NCI-H510A (cell line): ENCODE measurements around the gene DNAJB12.
"Not testable (repeated sequence)": the region's sequence is repeated elsewhere in the genome, so short reads cannot be mapped to it uniquely, and the experiment has no call there.

Experiments used
- DNase-seq: peaks from one replicate; lab custom pipeline; 2025; lab: John Stamatoyannopoulos, UW

The DNAJB12 gene

DNA sequence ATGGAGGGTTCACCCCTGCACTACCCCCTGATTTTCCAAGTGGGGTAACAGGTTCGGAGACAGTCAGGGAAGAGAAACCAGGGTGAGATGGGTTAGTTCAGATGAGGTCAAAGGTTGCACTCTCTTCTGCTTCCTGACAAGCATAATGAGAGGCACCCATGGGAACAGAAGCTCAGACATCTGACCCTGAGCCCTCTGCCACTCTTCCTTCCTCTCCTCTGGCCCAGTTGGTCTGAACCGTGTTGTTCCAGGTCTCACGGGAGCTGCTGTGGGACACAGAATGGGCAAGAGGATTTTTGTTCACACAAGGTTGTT, 38.4 kb downstream of the DNAJB12 start:
- no peak for DNase-seq

DNA sequence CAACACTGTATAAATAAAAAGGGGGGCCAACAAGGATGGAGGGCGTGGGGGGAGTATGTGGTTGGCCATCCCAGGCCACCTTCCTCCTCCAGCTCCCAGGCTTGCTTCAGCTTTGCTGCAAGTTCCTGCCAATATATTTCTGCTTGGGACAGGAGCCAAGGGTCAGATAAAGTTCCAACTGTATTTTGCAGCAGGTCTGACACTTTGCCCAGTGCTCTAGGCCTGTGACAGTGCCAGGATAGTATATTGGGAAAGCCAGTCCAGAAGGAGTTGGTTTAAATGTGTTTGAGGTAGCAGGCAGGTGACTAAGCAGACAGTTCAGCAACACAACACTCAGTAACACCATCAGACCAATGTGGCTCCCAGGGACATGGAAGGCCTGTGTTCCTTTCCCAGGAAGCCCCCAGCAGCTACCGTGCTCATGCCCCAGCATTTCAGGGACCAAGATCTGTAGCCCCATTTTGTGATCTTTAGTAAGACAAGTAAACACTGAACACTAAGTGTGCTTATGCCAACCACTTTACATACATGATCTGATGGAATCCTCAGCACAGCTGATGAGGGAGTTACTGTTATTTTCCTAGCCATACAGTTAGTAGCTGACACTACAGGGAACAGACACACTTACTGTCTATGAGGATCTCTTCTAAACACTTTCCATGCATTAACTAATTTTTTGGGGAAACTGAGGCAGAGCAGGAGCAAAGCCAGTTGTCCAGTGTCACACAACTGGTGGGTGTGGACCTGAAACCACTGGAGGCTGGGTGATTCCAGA, 38.9 kb downstream of the DNAJB12 start:
- DNase-seq = no peak

DNA sequence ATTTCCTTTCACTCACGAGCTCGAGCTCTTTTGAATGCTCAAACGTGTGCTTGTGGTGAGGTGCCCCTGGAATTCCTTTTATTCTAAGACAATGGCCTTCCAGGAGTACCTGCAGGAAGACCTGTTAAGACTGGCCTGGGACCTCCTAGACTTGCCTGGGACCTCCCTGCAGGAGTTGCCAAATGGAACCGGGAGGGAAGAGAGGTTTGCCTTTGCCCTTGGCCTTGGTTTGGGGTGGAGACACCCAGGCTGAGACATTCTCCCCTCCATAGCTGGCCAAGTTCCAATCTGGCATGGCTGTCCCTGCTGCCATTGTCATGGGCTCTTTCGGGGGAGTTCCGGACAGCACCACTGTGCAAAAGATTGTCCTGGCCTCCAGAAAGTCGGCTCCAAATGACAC, 39.7 kb downstream of the DNAJB12 start:
- DNase-seq = no peak

DNA sequence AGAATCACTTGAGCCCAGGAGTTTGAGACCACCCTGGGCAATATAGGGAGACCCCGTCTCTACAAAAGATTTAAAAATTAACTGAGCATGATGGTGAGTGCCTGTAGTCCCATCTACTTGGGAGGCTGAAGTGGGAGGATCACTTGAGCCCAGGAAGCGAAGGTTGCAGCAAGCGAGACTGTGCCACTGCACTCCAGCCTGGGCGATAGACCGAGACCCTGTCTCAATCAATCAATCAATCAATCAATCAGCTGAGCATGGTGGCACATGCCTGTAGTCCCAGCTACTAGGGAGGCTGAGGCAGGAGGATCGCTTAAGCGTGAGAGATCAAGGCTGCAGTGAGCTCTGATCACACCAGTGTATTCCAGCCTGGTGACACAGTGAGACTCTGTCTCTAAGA, 40.5 kb downstream of the DNAJB12 start:
- DNase-seq = no peak

DNA sequence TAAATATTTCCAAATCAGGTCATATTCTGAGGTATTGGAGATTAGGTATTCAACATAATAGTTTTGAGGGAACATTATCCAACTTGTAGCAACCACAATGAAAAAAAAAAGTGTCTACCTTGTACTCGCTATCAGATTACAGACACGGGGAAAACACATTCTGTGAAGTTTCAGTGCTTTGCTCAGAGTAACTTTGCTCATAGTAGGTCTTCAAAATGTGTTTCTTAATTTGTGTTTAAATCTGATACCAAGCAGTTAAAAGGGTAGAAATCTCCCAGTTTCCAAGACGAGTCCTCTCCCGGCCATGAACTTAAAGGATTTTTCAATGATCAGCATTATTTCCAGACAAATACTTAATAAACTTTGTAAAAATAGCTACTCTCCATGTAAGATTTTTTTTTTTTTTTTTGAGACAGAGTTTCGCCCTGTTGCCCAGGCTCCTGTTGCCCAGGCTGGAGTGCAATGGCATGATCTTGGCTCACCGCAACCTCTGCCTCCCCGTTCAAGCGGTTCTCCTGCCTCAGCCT, 41.8 kb downstream of the DNAJB12 start:
- no peak for DNase-seq

DNA sequence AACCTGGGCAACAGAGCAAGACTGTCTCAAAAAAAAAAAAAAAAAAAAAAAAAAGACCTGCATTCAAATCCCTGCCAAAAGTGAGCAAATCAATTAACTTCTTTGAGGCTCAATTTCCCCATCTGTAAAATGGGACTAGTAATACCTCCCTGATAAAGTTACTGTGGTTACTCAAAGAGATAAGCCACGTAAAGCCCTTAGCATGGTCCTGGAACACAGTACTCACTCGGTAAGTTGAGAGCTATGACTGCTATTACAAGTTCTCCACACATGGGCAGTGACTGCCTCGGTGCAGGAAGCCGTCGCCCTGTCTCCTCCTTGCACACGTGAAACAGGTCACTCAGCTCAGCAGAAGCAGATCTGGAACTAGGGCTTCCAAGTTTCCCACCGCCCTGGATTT, 43.1 kb downstream of the DNAJB12 start:
- DNase-seq = no peak

DNA sequence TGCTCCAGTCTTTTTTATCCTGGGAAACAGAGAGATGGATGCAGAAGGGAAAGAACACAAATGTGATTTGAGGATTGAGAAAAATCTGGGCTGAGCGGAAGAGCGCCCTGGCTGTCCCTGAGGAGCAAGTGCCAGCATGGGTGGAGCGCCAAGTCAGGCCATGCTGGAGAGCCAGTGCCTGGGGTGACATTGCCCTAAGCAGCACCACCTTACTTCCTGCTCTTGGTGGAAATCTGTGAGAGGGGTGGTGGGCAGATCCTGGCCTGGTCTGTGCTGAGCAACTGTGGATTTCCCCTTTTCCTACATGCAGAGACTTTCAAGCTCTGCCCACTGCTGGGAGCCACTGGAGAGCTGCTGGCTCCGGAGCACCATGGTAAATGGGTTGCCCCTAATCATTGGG, 44.1 kb downstream of the DNAJB12 start:
- DNase-seq = no peak

DNA sequence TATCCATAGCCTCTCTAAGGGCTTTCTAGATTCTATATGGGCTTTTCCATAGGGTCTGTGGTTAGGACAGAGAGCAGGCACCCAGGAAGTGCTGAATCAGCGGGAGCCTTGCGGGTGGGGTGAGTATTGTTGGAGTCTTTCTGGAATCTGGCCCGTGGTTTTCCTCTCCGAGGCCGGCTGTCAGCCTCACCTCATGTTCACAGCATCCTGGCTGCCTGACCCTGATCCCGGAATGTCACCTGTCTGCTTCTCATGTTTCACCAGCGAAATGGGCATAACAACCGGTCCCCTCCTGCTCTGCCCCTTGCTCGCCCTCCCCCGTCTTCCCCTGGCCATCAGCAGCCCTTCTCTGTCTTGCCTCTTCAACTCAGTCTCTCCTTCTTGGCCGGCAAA, 44.5 kb downstream of the DNAJB12 start:
- peak; percentile 37 for DNase-seq

DNA sequence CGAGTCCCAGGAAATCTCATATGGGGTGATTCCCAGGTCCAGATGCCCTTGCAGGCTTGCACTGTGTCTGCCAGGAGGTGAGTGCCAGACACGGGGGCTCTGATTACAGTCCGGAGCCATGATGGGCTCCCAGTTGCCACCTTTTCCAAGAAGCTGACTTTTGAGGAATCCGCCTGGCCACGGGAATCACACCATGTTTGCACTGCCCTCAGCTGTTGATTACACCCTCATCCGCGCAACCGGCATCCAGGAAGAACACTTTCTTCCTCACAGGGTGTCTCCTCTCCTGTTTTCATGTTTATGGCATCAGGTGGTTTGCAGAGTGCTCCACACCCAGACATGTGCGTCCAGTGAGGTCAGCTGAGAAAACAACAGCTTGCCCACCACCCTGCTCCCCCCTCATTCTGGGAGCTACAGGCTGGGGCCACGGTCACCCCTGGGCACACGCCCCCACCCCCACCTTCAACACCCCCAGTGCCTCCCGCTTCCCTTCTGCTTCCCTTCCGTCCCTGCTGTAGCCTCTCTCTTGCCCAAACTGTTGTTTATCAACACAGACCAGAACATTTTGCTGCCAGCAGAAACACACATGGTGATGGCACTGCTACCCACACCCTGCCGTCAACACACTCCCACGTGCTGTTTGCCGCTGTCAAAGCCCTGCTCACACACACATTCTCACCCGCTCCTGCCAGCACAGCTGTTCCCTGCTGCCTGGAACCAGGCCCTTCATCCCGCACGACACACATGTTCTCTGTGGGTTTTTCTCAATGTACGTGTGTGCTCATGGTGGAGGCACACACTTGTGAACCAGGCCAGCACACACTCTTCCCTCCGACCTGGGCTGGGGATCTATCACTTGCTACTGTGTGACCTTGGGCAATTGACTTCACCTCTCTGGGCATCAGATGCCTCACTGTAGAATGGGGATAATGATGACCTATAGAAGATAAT, 45.2 kb downstream of the DNAJB12 start:
- no peak for DNase-seq

DNA sequence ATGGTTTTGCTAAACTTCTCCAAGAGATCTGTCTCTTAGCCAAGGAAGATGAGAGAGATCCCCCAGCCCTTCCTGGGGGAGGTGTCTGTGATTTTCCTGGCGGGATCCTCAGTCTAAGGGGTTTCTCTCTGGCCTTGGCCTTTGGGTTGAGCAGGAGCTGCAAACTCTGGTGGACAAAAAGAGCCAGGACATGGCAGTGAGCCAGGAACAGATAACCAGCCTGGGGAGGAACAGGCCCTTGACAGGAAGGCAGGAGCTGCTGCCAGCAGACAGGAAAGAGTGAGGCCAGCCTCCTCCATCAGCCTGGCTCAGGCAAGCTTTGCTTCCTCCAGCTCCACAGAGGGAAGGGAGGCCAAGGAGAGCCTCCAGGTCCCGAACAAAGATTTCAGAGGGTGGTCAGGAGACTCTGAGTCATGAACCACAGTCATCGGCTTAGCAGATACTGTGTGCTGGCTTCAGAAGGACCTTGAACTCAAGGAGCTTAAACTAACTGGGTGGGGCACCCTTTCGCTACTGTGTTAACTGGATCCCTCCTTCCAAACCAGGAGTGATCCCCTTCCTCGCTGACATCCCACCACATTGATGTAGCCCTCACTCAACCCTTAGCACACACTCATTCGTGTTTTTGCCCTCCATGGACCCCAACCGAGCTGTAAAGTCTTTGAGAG, 46.3 kb downstream of the DNAJB12 start:
- no peak for DNase-seq

DNA sequence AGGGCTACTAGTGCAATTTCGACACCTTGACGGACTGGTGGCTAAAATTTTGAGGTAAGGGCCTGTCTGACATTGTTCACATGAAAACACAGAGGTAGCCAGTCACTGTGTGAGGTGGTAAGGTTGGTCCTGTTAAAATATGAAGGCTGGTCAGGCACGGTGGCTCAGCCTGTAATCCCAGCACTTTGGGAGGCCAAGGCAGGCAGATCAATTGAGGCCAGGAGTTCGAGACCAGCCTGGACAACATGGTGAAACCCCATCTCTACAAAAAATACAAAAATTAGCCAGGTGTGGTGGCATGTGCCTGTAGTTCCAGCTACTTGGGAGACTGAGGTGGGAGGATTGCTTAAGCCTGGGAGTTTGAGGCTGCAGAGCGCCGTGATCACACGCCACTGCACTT, 47.0 kb downstream of the DNAJB12 start:
- DNase-seq = not testable (repeated sequence)

DNA sequence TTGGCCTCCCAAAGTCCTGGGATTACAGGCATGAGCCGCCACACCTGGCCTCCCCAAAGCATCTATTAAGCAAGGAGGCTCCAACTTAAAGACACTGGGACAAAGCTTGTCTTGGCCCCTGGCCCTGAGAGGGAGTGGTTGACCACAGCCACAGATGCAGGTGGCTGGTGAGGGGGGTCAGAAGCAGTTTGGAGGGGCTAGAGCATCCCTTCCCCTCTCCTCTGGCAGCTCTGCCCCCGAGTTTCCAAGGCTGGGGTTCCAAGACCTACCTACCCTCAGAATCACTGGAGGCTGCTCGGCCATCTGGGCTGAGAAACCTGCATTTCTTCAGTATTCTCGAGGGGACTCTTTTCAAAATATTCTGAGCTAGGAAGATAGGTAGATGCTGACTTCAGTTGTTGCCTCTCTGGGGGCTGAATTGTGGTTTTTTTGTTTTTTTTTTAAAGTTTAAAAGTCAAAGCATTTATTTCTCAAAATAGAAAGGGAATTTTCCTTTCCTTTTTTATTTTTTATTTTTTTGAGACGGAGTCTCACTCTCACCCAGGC, 48.4 kb downstream of the DNAJB12 start:
- no peak for DNase-seq

DNA sequence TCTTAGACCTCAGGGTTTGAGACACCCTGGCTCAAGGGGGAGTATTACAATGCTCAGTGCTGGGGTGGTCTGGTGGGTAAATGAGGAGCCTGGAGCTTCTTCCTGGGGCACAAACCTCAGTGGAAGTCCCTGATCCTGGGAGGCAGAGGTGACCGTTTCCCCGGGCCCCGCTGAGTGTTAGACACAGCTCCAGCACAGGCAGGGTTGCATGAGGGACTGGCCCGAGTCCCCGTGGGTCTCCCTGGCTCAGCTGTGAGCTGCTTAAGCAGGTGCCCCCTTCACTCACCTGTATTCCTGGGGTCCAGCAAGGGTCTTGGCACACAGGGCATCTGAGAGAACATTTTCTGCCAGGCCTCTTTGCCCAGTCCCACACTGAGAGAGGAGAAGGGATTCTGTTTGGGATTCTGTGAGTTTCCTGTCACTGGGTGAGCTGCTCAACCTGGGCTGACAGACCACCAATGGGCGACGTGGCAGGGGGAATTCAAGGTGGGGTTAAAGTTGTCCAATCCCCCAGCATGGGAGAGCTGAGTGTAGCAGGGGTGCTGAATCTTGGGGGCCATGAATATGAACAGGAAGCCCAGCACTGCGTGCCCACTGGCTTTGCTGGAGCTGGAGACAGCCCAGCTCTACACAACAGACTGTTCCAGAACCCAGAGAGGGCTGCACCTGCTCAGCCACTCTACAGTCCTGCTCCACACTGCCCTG, 51.1 kb downstream of the DNAJB12 start:
- DNase-seq = no peak

DNA sequence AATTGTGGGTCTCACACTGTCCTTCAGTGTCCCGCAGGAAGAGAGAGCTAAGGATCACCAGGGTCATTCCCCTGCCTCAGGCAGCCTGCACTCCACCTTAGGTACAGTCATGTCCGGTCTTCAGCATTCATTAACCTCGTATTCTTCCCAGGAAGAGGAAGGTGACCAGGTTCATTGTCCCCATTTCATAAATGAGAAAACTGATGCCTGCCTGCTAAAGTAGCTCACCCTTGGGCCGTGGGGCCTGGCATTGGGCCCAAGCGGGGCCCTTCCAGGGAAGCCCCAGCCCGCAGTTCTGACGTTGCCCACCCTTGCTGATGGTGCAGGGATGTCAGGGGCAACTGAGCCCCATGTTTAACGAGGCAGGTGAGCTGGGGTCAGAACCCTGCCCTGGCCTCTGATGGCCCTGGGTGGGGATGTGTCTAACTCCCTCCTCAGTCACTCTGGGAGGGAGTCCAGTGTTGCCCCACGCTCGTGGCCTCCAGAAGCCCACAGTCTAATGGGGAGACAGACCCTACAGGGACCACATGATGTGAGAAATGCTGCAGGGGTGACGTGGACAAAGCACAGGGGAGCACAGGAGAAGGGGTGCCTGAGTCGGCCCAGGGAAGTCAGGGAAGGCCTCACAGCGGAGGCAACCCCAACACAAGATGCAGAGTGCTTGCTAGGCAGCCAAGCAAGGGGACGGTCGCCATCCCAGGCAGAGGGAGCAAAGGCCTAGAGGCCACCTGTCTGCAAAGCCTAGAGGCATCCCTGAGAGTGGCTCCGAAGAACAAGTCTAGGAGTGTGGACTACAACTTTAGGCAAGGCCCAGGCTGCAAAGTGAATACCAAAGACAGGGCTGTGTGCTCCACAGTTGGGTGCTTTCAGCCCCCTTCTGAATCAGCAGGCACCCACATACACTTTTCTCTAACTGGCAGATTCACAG, 55.9 kb downstream of the DNAJB12 start:
- DNase-seq = no peak

DNA sequence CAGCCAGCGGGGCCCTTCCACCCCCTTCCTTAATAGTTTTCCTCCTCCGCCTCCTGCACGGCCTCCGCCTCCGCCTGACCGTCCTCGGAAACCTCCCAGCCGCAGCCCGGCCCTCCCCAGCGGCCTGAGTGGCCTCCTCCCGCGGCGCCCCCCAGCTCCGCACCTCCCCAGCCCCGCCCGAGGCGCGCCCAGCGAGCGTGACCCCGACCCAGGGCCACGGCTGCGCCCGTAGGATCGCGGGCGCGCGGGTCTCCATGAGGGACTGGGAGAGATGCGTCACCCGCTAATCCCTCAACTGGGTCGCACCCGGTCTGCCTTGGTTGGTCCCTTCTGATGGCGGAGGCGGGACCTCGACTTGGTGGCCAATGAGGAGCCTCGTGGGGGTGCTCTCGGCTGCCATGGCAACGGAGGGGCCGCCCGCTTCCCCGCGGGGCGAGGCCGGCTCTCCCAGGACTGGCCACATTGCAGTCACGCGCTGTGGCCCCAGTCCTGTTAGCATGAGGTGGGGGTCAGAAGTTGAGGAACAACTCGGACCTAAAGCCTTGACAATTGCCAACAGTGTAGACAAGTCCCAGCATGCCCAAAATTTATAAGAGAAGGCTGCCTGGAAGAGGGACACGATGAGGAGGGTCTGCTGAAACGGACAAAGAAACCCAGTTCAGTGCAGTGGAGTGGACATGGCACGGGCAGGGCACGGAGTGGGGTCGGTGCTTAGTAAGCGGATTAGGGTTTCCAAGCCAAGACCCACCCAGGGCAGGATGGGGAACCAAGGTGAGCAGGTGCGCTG, 56.7 kb downstream of the DNAJB12 start:
- peak; percentile 95 for DNase-seq

DNA sequence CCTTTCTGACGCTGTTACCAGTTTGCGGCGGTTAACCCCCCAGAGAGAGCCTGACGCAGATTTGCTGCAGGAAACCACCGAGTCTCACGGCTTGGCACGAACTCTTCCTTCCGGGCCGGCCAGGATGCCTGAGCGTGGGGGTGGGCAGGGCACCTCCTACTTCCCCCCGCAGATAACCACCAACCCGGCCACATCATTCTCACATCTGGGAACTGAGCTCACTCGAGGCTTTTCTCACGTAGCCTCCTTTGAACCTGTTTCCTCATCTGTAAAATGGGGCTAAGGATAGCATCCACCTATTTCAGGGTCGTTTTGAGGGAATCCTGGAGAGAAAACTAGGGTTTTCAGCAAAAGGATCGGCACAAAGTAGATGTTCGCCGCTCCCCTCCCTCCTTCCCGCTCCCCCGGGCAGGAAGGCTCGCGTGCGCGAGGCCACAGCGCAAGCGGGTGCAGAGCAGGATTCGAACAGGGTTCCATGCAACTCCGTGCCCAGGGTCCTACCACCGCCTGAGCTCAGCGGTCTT, 57.4 kb downstream of the DNAJB12 start:
- DNase-seq = no peak

DNA sequence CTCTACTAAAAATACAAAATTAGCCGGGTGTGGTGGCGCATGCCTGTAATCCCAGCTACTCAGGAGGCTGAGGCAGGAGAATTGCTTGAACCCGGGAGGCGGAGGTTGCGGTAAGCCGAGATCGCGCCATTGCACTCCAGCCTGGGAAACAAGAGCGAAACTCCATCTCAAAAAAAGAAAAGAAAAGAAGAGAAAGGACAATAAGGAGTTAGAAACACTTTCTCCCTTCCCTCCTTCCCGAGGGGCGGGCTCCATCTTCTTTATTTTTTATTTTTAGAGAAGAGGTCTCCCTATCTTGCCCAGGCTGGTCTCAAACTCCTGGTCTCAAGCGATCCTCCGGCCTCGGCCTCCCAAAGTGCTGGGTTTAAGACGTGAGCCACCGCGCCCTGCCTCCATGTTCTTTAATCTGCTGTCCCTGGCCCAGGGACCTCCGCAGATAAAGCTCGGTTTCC, 57.9 kb downstream of the DNAJB12 start:
- DNase-seq = not testable (repeated sequence)

DNA sequence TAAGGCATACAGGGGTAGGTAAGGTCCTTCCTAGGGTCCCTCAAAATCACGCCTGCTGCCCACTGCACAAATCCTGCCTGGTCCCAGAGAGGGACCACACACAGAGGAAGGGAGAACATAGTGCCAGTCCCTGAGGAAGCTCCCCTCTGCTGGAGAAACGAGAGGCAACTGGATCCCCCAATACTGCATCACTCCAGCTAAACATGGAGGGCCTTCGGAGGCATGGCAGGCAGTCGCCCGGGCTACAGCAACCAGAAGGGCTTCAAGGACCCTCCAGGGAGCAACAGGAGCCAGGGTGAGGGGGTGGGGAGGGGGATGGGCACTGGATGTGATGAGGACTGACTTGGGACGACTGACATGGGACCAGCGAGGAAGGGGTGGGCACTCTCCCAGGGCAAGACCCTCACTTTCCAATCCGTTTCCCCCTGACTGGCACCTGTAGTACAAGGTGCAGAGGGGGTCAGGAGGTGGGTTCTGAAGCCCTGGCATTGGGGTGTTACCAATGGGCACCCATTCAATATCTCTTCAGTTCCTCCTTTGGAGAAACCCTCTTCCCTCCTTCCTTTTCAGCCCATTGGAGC, 59.3 kb downstream of the DNAJB12 start:
- DNase-seq = no peak

DNA sequence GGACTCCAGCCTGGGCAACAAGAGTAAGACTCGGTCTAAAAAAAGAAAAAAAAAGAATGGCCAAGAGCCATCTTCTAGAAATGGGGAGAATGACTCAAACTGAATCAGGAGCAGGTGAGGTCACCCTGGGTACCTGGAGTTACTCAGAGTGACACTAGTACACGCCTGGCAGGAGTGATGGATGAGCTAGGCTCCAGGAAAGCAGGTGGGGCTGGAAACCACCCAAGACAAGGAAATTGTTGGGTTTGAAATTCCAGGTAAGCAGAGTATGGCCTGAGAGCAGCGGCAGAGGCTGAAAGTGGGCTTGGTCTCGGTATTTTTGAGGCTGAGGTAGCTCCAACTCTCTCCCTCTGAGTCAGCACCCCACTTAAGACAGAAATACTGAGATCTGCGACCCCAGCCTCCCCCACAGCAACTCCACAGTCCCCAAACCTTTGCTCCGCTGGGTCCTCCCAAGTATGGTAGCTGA, 62.5 kb downstream of the DNAJB12 start:
- no peak for DNase-seq
